HG03159 (cell line): ENCODE data around the gene SULT1E1.

ENCODE experiments used
- ATAC-seq: cut with Tn5 transposase; IDR thresholded peaks from one replicate; pipeline ENCODE4 v1.9.1; 2021; ENCODE audit warnings: mild to moderate bottlenecking, moderate library complexity; ENCODE audit not compliant: unreplicated experiment

SULT1E1 gene

GRCh38 chr4:69800599-69800998, 59.3 kb downstream of the SULT1E1 start:
- no peak for ATAC-seq

- ATAC-seq, result no peak
These were observed 60.6 kb downstream of the SULT1E1 start for GRCh38 chr4:69799337-69799736.

GRCh38 chr4:69793732-69794131, 66.2 kb downstream of the SULT1E1 start:
- no peak for ATAC-seq
